RKO (cell line): ENCODE measurements around the gene E2F8.
"Not testable (repeated sequence)": the region's sequence is repeated elsewhere in the genome, so short reads cannot be mapped to it uniquely, and the experiment has no call there.

ENCODE experiments used
- DNase-seq: peaks from one replicate; pipeline ENCODE4 v3.0.0-alpha.2; 2016; ENCODE audit warnings: low spot score

Gene E2F8, protein sequence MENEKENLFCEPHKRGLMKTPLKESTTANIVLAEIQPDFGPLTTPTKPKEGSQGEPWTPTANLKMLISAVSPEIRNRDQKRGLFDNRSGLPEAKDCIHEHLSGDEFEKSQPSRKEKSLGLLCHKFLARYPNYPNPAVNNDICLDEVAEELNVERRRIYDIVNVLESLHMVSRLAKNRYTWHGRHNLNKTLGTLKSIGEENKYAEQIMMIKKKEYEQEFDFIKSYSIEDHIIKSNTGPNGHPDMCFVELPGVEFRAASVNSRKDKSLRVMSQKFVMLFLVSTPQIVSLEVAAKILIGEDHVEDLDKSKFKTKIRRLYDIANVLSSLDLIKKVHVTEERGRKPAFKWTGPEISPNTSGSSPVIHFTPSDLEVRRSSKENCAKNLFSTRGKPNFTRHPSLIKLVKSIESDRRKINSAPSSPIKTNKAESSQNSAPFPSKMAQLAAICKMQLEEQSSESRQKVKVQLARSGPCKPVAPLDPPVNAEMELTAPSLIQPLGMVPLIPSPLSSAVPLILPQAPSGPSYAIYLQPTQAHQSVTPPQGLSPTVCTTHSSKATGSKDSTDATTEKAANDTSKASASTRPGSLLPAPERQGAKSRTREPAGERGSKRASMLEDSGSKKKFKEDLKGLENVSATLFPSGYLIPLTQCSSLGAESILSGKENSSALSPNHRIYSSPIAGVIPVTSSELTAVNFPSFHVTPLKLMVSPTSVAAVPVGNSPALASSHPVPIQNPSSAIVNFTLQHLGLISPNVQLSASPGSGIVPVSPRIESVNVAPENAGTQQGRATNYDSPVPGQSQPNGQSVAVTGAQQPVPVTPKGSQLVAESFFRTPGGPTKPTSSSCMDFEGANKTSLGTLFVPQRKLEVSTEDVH

DNA sequence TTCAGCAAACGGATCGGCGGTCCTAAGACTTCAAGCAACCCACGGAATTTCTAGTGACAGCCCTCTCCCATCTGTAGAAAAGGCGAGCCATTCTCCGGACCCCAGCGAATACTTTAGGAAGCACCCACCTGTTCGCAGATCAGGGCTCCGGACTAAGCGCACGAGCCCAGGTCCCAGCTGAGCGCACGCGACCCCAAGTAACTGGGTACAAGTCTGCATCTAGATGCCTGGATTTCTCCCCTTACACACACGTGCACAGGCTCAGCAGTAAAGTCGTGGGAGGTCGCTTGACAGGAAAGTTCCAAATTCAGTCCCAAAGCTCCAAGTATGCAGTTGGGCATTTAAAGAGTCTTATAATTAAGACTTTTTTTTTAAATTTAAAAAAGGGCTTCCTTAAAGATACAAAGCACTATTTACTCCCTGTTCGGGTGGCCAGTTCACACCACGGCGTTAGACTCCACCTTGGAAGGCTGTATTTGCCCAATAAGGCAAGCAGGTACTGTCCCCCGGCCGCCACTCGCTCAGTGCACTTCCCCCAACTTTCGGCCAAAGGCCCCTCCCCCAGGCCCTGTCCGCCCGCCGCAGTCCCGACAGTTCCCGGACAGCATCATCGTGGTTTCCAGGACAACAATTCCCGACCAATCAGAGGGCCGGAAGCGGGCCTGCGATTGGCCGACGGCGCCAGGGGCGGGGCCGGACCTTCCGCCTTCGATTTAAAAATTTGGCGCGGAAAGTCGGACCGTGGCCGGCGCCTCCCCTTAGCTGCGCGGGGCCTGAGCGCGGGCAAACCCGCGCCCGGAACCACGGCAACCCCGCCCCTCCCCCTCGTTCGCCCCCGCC, at the start of gene E2F8:
TSS of gene E2F8 (minus strand) at position 526 of the 840 bp plus-strand sequence. CDS start 824 bp downstream, outside the sequence.
- DNase-seq, result peak; percentile 96

DNA sequence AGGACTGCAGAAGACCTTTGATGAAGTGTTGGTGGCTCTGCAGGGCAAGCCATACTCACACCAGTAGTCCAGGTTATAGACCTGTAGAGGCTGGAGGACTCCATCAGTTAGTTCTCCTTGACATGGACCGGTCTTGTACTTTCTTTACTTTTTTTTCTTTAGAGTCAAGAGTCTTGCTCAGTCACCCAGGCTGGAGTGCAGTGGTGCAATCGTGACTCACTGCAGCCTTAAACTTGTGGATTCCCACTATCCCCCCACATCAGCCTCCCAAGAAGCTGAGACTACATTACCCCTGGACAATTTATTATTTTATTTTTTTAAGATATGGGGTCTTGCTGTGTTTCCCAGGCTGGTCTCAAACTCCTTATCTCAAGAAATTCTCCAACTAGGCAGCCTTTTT, 49.6 kb upstream of the E2F8 start:
- DNase-seq, result no peak

GRCh38 chr11:19288256-19288655, 47.5 kb upstream of the E2F8 start:
- DNase-seq, result no peak

- DNase-seq, result no peak
These were observed 45.7 kb upstream of the E2F8 start for GRCh38 chr11:19286411-19286810.

- DNase-seq, result no peak
These were observed 44.1 kb upstream of the E2F8 start for GRCh38 chr11:19284881-19285280.

- DNase-seq, result no peak
These were observed 43.2 kb upstream of the E2F8 start for GRCh38 chr11:19283991-19284390.

- no peak for DNase-seq
These were observed 40.8 kb upstream of the E2F8 start for GRCh38 chr11:19281555-19281954.

DNA sequence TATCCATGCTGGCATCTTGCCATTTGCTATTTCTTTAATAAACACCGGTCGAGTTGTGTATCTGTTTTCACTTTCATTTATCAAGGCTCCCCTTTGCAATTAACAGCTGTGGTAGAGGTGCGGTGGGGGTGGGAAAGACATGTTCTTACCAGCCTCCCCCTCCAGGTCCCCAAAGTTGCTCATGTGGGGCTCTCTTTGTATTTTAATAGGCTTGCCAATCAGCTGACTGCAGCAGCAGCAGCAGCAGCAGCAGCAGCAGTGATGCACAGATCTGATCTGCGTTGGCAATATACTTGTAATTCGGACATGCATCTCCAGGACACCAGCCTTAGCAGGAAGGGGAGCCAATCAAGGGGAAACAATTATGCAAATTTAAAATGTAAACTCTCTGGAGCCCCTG, 40.3 kb upstream of the E2F8 start:
- no peak for DNase-seq

GRCh38 chr11:19279451-19279850, 38.7 kb upstream of the E2F8 start:
- DNase-seq, result no peak

DNA sequence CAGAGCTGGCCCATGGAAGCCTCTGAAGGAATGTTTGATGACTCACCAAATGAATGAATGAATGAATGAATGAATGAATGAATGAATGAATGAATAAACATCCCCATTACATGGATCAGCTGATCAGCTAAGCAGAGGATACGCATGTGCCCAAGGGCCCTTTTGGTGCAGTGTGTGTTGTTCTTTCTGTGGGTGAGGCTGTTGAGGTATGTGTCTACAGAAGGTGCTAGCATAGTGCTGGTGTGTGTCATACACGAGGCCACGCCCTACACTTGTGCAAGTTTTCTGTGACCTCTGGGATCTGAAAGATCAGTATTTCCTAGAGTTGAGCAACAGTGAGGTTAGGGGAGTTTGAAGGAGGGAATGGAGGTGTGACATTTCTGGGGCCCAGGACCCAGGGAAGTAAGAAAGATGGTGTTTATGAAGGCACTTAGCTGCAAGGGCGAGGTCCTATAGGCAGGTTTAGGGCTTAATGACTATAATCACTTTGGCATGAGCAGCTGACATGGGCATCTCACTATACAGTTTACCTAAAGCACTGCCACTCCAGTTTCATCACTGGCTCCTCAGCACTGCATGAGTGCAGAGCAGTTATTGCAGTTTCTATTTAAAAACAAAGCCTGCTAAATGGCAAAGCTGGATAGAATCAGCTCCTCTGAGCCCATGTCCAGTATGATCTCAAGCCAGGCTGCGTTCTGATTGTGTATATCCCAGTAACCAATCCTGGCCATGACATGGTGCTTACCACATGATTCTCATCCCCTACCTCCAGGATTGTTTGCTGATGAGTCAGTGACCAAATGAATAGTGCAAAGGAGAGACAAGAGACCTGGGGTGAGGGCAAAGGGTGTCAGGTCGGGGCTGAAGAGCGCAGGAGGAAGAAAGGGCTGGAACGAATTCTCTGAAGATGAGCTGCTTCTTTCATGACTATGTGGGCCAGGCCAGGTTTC, 36.4 kb upstream of the E2F8 start:
- DNase-seq, result peak; percentile 11

GRCh38 chr11:19275496-19275895, 34.8 kb upstream of the E2F8 start:
- peak; percentile 18 for DNase-seq

- DNase-seq, result not testable (repeated sequence)
These were observed 32.5 kb upstream of the E2F8 start for GRCh38 chr11:19273219-19273618.

DNA sequence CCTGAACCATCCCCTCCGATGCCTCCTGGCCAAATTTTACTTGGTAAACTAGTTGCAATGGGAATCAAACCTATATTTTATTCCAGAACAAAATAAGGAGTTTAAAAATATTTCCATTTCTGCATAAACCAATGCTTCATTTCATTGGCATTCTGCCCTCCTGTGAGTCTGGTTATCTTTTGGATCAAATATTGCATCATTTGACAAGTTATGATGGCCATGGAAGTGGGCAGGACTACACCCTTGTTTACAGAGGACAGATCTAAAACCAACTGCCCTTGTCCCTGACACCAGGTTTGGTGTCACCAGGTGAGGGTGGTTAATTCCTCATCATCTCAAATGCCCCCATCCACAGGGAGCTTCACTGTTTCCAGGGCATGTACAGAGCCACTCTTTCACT, 28.2 kb upstream of the E2F8 start:
- DNase-seq, result no peak

DNA sequence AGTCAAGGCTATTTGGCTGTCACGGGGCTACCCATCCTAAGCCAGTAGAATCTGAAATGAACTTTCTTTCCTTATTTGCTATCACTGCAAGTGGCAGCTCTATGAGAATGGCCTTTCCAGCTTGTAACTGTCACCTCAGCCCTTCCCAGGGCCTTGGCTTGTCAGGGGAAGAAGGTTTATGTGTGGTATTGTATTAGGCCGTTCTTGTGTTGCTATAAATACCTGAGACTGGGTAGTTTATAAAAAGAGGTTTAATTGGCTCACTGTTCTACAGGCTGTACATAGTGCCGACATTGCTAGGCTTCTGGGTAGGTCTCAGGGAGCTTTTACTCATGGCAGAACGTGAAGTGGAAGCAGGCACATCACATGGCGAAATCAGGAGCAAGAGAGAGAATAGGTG, 26.8 kb upstream of the E2F8 start:
- no peak for DNase-seq

DNA sequence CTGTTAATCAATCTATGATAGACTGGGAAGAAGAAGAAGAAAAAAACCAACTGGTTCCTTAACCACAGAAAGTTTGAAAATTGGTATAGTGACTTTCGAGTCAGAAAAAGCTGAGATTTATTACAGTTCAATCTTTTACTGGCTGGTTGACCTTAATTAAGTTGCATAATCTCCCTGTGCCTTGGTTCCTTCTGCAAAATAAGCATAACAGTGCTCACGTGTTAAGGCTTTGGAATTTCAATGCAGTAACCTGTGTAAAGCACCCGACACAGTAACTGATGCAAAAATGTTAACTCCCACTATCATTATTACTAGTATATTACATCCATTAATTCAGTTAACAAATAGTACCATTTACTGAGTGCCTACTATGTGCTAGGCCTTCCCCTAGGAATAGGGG, 22.6 kb upstream of the E2F8 start:
- no peak for DNase-seq

GRCh38 chr11:19259487-19260345, 19.0 kb upstream of the E2F8 start:
- peak; percentile 65 for DNase-seq

GRCh38 chr11:19258641-19259230, 18.0 kb upstream of the E2F8 start:
- no peak for DNase-seq

DNA sequence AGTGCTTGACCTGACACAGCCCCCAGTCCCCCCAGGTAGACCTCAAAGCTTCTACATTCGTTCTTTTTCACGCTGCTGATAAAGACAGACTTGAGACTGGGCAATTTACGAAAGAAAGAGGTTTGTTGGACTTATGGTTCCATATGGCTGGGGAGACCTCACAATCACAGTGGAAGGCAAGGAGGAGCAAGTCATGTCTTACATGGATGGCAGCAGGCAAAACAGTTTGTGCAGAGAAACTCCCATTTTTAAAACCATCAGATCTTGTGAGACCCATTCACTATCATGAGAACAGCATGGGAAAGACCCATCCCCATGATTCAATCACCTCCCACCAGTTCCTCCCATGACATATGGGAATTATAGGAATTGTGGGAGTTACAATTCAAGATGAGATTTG, 13.7 kb upstream of the E2F8 start:
- DNase-seq, result not testable (repeated sequence)

GRCh38 chr11:19253817-19254216, 13.1 kb upstream of the E2F8 start:
- no peak for DNase-seq
